Measurements from ENCODE around the gene MMP14.

DNA sequence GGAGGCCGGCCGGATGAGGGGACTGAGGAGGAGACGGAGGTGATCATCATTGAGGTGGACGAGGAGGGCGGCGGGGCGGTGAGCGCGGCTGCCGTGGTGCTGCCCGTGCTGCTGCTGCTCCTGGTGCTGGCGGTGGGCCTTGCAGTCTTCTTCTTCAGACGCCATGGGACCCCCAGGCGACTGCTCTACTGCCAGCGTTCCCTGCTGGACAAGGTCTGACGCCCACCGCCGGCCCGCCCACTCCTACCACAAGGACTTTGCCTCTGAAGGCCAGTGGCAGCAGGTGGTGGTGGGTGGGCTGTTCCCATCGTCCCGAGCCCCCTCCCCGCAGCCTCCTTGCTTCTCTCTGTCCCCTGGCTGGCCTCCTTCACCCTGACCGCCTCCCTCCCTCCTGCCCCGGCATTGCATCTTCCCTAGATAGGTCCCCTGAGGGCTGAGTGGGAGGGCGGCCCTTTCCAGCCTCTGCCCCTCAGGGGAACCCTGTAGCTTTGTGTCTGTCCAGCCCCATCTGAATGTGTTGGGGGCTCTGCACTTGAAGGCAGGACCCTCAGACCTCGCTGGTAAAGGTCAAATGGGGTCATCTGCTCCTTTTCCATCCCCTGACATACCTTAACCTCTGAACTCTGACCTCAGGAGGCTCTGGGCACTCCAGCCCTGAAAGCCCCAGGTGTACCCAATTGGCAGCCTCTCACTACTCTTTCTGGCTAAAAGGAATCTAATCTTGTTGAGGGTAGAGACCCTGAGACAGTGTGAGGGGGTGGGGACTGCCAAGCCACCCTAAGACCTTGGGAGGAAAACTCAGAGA is 9.6 kb downstream of the MMP14 start:
- TF ChIP-seq, protein P1, sequence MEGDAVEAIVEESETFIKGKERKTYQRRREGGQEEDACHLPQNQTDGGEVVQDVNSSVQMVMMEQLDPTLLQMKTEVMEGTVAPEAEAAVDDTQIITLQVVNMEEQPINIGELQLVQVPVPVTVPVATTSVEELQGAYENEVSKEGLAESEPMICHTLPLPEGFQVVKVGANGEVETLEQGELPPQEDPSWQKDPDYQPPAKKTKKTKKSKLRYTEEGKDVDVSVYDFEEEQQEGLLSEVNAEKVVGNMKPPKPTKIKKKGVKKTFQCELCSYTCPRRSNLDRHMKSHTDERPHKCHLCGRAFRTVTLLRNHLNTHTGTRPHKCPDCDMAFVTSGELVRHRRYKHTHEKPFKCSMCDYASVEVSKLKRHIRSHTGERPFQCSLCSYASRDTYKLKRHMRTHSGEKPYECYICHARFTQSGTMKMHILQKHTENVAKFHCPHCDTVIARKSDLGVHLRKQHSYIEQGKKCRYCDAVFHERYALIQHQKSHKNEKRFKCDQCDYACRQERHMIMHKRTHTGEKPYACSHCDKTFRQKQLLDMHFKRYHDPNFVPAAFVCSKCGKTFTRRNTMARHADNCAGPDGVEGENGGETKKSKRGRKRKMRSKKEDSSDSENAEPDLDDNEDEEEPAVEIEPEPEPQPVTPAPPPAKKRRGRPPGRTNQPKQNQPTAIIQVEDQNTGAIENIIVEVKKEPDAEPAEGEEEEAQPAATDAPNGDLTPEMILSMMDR (IDR thresholded peaks at IDR 0.05) = no peak
- no peak for TF ChIP-seq POLR2A (IDR thresholded peaks at IDR 0.05)
